Activated T-cell treated with anti-CD3 and anti-CD28 coated beads, Interleukin-2, amount 50 U/mL, for 1 hour (primary cell): Measurements from ENCODE around the gene ZNF106.

Experiments used
- DNase-seq: peaks from one replicate; pipeline ENCODE4 v3.0.0-alpha.2; 2020

ZNF106 gene

DNA sequence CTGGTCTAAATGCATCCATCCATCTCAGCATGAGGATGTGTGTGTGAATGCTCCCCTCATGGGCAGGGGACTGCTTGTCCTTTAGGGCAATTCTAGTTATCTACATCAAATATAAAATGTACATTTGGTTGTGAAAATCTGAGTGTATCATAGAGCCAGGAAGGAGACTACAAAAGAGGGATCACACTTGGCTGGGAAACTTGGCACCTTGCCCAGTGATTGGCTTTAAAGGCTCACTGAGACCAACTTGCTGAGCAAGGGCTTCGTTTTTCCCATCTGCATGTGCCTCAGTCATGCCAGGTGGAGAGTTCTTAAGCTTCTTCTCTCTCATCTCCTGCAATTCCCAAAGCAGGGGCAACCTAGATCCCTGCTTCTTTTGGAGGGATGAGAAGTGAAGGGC is 126.4 kb downstream of the ZNF106 start:
- DNase-seq, result no peak

DNA sequence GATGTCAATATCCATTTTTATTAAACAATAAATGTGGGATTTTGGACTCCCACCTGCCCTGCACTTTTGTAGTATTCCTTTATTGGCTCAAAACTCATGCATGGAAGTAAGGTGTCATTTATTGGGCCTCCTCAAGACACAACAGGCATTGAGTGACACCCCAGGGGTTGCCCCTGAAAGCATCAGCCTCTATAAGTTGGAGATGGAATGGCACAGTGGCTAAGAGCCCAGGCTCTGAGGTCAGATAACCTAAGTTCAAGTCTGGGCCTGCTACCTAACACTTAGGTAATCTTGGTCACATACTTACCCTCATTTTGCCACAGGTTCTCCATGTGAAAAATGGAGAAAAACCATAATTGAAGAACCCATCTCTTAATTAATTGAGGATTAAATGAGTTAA is 127.0 kb downstream of the ZNF106 start:
- no peak for DNase-seq

GRCh38 chr15:42363487-42363886 is 127.5 kb downstream of the ZNF106 start:
- DNase-seq, result no peak
